HepG2 (cell line): Measurements from ENCODE around the gene CMIP. TPM values are rescaled to one million over a fixed set of nuclear protein-coding genes. Genes with fewer than 3 reads are reported as not detected.
A peak's percentile ranks its signal among the peaks of the same experiment; 100 is the strongest.

Experiments used
- BHLHE40 ChIP-seq: IDR thresholded peaks from 2 replicates; pipeline ENCODE4 v1.6.1; 2011; ENCODE audit warnings: low read length, improper control_type of control experiment
- FOXK2 ChIP-seq: fragments of 450-650 bp; IDR thresholded peaks from 2 replicates; pipeline ENCODE4 v1.6.1; 2016
- KDM6A ChIP-seq: IDR thresholded peaks from 2 replicates; pipeline ENCODE4 v1.6.1; 2016; ENCODE audit warnings: low read depth
- MAFF ChIP-seq: IDR thresholded peaks from 2 replicates; pipeline ENCODE4 v1.6.1; 2011; ENCODE audit warnings: low read depth, low read length, improper control_type of control experiment
- NFE2L2 ChIP-seq: fragments of 150-350 bp; IDR thresholded peaks from 2 replicates; pipeline ENCODE4 v1.6.1; 2014; ENCODE audit warnings: low read length
- PHF5A ChIP-seq: IDR thresholded peaks from one replicate; pipeline ENCODE4 v1.6.1; 2018; ENCODE audit warnings: low read depth, missing genetic modification reagents; ENCODE audit not compliant: unreplicated experiment
- POLR2G ChIP-seq: fragments of 200-400 bp; formaldehyde crosslinking; IDR thresholded peaks from 2 replicates; pipeline ENCODE4 v1.6.1; 2018; ENCODE audit warnings: mild to moderate bottlenecking, low read depth, low read length, moderate library complexity
- ZNF232 ChIP-seq: sonication (generic); formaldehyde crosslinking; IDR thresholded peaks from 2 replicates; pipeline ENCODE4 v1.4.0; 2020; ENCODE audit warnings: missing genetic modification reagents, borderline replicate concordance
- ZNF253 ChIP-seq: sonication (generic); formaldehyde crosslinking; IDR thresholded peaks from 2 replicates; pipeline ENCODE4 v1.8.0; 2022; ENCODE audit warnings: mild to moderate bottlenecking, missing genetic modification reagents, borderline replicate concordance
- ZNF256 ChIP-seq: sonication (generic); formaldehyde crosslinking; conservative IDR thresholded peaks from 2 replicates; pipeline ENCODE4 v1.4.0; 2020; ENCODE audit warnings: missing genetic modification reagents
- ZNF350 ChIP-seq: sonication (generic); formaldehyde crosslinking; IDR thresholded peaks from 2 replicates; pipeline ENCODE4 v1.4.0; 2020; ENCODE audit warnings: mild to moderate bottlenecking, low read depth, missing genetic modification reagents, borderline replicate concordance
- ZNF484 ChIP-seq: sonication (generic); formaldehyde crosslinking; IDR thresholded peaks from 2 replicates; pipeline ENCODE4 v1.5.1; 2020; ENCODE audit warnings: mild to moderate bottlenecking, low read depth, missing genetic modification reagents, borderline replicate concordance
- ZNF652 ChIP-seq: IDR thresholded peaks from 2 replicates; pipeline ENCODE4 v1.6.1; 2016; ENCODE audit warnings: low read depth, borderline replicate concordance
- ZNF883 ChIP-seq: sonication (generic); formaldehyde crosslinking; IDR thresholded peaks from 2 replicates; pipeline ENCODE4 v1.5.1; 2020; ENCODE audit warnings: mild to moderate bottlenecking, missing genetic modification reagents; ENCODE audit errors: not compliant biosample characterization
- polyA plus RNA-seq, 8 experiments: library from polyadenylated mRNA; depleted of rRNA in 3 of 8; stranded (reverse) in 7 of 8; unstranded in 1 of 8; fragments of >200 nt; fragmentation: Illumina TruSeq in 4 of 8; extraction: Trizol in 4 of 8; gene quantifications; 2 replicates each; pipeline versions ENCODE4 v1.2.1 to v1.2.3, GENCODE V29; 2011 to 2016; ENCODE audit warnings: low read depth in 4 of 8, missing spikeins in 1 of 8, mixed read lengths in 1 of 8; ENCODE audit not compliant: insufficient read depth in 1 of 8
- total RNA-seq, 5 experiments: library from RNA; depleted of rRNA; stranded (reverse); fragments of >200 nt; fragmentation: Illumina TruSeq; extraction: Trizol; gene quantifications; 2 replicates each; pipeline ENCODE4 v1.2.3, GENCODE V29; 2016; ENCODE audit warnings: low read depth in 1 of 5
- TF ChIP-seq, protein P1 (sequence below): sonication (generic); formaldehyde crosslinking; IDR thresholded peaks from 2 replicates; pipeline ENCODE4 v1.5.1; 2020; ENCODE audit warnings: mild to moderate bottlenecking, missing genetic modification reagents, moderate library complexity
- TF ChIP-seq, protein P2 (sequence below): sonication (generic); formaldehyde crosslinking; IDR thresholded peaks from 2 replicates; pipeline ENCODE4 v1.5.0; 2020; ENCODE audit warnings: missing genetic modification reagents, mild to moderate bottlenecking, borderline replicate concordance
- TF ChIP-seq, protein P3 (sequence below): sonication (generic); formaldehyde crosslinking; IDR thresholded peaks from 2 replicates; pipeline ENCODE4 v1.5.0; 2020; ENCODE audit warnings: mild to moderate bottlenecking, missing genetic modification reagents
- TF ChIP-seq, protein P4 (sequence below): IDR thresholded peaks from 2 replicates; pipeline ENCODE4 v1.6.1; 2012; ENCODE audit warnings: low read length, improper control_type of control experiment

The CMIP gene
- total and polyA plus RNA-seq, 2 of the 13 experiments (the other 11 are each of a cell fraction or from before 2014, with no cell fraction given): 10.9 to 18.1 TPM

DNA sequence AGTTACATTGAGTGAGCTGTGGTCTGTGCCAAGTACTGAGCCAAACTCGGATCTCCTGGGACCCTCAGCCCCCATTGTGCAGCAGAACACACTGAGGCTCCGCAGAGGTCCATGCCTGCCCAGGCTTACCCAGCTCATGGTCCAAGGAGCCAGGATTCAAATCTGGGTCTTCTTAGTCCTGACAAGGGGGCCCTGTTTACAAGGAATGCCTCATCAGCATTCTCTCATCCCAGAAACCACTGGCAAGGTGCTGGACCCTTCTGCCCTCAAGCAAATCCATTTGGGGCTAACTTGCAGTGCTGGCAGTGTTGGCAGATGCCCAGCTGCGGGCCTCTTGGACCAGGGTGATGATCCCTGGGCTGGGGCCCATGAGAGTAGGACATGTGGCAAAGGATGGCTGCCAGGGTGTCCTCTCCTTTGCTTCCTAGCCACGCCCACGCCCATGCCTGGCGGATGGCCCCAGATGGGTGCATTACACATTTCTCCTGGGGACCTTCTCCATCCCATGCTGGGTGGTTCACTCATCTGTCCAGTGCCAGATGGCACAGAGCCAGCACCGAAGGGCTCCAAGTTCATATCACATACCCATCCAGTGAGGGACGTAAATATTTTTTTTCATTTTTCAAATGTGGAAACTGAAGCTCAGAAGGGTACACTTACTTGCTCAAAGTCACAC, 117.7 kb downstream of the CMIP start (continued):
- TF ChIP-seq ZNF883 (no peak), MAFF (peak; percentile 74), BHLHE40 (no peak), ZNF652 (no peak), FOXK2 (no peak), KDM6A (no peak), NFE2L2 (no peak), POLR2G (no peak), PHF5A (CRISPR knock-in tag) (no peak), ZNF253 (CRISPR knock-in tag) (no peak), ZNF232 (no peak), ZNF256 (CRISPR knock-in tag) (no peak), ZNF350 (0 out of 2 replicates have a peak, but pooled peaks have one; percentile 30), ZNF484 (no peak)
- TF ChIP-seq, protein P1, sequence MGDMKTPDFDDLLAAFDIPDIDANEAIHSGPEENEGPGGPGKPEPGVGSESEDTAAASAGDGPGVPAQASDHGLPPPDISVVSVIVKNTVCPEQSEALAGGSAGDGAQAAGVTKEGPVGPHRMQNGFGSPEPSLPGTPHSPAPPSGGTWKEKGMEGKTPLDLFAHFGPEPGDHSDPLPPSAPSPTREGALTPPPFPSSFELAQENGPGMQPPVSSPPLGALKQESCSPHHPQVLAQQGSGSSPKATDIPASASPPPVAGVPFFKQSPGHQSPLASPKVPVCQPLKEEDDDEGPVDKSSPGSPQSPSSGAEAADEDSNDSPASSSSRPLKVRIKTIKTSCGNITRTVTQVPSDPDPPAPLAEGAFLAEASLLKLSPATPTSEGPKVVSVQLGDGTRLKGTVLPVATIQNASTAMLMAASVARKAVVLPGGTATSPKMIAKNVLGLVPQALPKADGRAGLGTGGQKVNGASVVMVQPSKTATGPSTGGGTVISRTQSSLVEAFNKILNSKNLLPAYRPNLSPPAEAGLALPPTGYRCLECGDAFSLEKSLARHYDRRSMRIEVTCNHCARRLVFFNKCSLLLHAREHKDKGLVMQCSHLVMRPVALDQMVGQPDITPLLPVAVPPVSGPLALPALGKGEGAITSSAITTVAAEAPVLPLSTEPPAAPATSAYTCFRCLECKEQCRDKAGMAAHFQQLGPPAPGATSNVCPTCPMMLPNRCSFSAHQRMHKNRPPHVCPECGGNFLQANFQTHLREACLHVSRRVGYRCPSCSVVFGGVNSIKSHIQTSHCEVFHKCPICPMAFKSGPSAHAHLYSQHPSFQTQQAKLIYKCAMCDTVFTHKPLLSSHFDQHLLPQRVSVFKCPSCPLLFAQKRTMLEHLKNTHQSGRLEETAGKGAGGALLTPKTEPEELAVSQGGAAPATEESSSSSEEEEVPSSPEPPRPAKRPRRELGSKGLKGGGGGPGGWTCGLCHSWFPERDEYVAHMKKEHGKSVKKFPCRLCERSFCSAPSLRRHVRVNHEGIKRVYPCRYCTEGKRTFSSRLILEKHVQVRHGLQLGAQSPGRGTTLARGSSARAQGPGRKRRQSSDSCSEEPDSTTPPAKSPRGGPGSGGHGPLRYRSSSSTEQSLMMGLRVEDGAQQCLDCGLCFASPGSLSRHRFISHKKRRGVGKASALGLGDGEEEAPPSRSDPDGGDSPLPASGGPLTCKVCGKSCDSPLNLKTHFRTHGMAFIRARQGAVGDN (CRISPR knock-in tag): peak; percentile 16; the same call in 1 of the 2 replicates
- TF ChIP-seq, protein P2, sequence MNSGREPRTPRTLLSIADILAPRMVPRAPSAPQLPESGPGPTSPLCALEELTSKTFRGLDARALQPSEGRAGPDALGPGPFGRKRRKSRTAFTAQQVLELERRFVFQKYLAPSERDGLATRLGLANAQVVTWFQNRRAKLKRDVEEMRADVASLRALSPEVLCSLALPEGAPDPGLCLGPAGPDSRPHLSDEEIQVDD: no peak
- TF ChIP-seq, protein P3, sequence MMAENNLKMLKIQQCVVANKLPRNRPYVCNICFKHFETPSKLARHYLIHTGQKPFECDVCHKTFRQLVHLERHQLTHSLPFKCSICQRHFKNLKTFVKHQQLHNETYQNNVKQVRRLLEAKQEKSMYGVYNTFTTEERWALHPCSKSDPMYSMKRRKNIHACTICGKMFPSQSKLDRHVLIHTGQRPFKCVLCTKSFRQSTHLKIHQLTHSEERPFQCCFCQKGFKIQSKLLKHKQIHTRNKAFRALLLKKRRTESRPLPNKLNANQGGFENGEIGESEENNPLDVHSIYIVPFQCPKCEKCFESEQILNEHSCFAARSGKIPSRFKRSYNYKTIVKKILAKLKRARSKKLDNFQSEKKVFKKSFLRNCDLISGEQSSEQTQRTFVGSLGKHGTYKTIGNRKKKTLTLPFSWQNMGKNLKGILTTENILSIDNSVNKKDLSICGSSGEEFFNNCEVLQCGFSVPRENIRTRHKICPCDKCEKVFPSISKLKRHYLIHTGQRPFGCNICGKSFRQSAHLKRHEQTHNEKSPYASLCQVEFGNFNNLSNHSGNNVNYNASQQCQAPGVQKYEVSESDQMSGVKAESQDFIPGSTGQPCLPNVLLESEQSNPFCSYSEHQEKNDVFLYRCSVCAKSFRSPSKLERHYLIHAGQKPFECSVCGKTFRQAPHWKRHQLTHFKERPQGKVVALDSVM (CRISPR knock-in tag): no peak
- TF ChIP-seq, protein P4, sequence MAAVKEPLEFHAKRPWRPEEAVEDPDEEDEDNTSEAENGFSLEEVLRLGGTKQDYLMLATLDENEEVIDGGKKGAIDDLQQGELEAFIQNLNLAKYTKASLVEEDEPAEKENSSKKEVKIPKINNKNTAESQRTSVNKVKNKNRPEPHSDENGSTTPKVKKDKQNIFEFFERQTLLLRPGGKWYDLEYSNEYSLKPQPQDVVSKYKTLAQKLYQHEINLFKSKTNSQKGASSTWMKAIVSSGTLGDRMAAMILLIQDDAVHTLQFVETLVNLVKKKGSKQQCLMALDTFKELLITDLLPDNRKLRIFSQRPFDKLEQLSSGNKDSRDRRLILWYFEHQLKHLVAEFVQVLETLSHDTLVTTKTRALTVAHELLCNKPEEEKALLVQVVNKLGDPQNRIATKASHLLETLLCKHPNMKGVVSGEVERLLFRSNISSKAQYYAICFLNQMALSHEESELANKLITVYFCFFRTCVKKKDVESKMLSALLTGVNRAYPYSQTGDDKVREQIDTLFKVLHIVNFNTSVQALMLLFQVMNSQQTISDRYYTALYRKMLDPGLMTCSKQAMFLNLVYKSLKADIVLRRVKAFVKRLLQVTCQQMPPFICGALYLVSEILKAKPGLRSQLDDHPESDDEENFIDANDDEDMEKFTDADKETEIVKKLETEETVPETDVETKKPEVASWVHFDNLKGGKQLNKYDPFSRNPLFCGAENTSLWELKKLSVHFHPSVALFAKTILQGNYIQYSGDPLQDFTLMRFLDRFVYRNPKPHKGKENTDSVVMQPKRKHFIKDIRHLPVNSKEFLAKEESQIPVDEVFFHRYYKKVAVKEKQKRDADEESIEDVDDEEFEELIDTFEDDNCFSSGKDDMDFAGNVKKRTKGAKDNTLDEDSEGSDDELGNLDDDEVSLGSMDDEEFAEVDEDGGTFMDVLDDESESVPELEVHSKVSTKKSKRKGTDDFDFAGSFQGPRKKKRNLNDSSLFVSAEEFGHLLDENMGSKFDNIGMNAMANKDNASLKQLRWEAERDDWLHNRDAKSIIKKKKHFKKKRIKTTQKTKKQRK: no peak
